ENCODE measurements around the gene GNG13.

The GNG13 gene

DNA sequence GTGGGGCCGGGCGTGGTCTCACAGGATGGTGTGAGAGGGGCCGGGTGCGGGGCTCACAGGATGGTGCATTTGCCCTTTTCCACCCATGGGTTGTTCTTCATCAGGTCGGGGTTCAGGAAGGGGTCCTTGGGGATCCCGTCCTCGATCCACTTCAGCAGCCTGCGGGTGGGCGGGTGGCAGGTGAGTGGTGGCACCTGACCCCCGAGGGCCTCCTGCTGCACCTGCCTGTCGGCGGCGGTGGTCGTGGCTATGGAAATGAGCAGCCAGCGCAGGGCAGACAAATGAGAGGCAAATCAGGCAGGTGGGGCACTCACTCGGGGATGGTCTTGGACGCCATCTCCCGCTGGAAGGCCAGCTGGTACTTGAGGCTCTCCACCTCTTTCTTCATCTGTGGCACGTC lies 1.9 kb downstream of the GNG13 start:
- ChIA-PET POLR2A (ENCODE audit: low non-redundant PET) (no interaction called here), CTCF (interaction anchor here (0.9 kb wide), 1 partner anchor 14 kb away, joined by 3 read pairs; no protein-coding TSS in a partner anchor)
- no peak for TF ChIP-seq CTCF (conservative IDR thresholded peaks at IDR 0.05; ENCODE audit: low read depth)
- no peak overlapping the region for H3K27ac ChIP-seq
- no peak for DNase-seq (ENCODE audit: low spot score)

- POLR2A ChIA-PET (ENCODE audit: low non-redundant PET): no interaction called here
- H3K27ac ChIP-seq: no peak overlapping the region
- no peak for DNase-seq (ENCODE audit: low spot score)
- CTCF ChIA-PET: no interaction called here
- TF ChIP-seq CTCF (conservative IDR thresholded peaks at IDR 0.05; ENCODE audit: low read depth): no peak
Measured at GRCh38 chr16:797686-798085, 2.8 kb downstream of the GNG13 start.

DNA sequence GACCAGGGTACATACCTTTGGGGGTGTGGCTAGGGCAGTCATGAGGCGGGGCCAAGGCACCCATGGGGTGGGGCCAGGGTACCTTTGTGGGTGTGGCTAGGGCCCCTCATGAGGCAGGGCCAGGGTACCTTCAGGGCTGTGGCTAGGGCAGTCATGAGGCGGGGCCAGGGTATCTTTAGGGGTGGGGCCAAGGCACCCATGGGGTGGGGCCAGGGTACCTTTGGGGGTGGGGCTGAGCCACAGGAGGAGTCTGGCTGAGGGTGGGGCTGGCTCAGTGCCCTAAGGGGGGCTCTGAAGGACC lies 3.5 kb downstream of the GNG13 start:
- DNase-seq (ENCODE audit: low spot score): peak; percentile 31
- CTCF ChIA-PET: no interaction called here
- POLR2A ChIA-PET (ENCODE audit: low non-redundant PET): no interaction called here
- H3K27ac ChIP-seq: no peak overlapping the region
- no peak for TF ChIP-seq CTCF (conservative IDR thresholded peaks at IDR 0.05; ENCODE audit: low read depth)

GRCh38 chr16:796296-797119 lies 4.0 kb downstream of the GNG13 start:
- no peak for DNase-seq (ENCODE audit: low spot score)
- ChIA-PET CTCF (interaction anchor here (0.6 to 0.7 kb wide), 3 partner anchors 81 to 160 kb away, joined by 3 read pairs; partner anchors contain the start of gene METTL26), POLR2A (ENCODE audit: low non-redundant PET) (no interaction called here)
- peak overlapping the region; percentile 56 for H3K27ac ChIP-seq
- no peak for TF ChIP-seq CTCF (conservative IDR thresholded peaks at IDR 0.05; ENCODE audit: low read depth)

GRCh38 chr16:795580-796229 lies 4.8 kb downstream of the GNG13 start:
- ChIA-PET CTCF (interaction anchor here (0.6 to 0.7 kb wide), 5 partner anchors 80 to 516 kb away, joined by 3 to 6 read pairs (median 3); partner anchors contain the start of gene METTL26), POLR2A (ENCODE audit: low non-redundant PET) (no interaction called here)
- peak overlapping the region; percentile 56 for H3K27ac ChIP-seq
- no peak for TF ChIP-seq CTCF (conservative IDR thresholded peaks at IDR 0.05; ENCODE audit: low read depth)
- peak; percentile 92 for DNase-seq (ENCODE audit: low spot score)

DNA sequence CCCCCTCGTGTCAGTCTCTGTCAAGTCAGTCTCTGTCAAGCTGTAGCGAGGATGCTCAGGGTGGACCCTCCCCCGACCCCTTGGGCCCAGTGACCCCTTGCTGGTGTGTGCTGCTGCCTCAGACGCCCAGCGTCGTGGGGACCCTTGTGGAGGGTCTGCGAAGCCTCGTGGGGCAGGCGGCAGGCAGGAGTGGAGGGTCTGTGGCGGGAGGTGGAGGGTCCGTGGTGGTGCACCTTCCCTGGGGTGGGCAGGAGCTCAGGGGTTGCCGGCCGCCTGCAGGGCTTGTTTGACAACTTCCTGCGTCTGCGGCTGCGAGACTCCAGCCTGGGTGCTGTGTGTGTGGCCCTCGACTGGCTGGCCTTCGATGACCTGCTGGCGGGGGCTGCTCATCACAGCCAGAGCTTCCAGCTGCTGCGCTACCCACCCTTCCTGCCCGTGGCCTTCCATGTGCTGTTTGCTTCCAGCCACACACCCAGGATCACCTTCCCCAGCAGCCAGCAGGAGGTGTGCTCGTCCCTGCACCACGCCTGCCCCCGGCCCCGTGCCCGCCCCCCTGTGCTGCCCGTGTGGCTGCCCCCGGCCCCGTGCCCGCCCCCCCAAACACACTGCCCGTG lies 5.6 kb downstream of the GNG13 start:
- ChIA-PET CTCF (interaction anchor here (0.6 kb wide), 1 partner anchor 517 kb away, joined by 6 read pairs; no protein-coding TSS in a partner anchor), POLR2A (ENCODE audit: low non-redundant PET) (no interaction called here)
- DNase-seq (ENCODE audit: low spot score): no peak
- peak overlapping the region; percentile 36; the same call in 1 of the 2 replicates for H3K27ac ChIP-seq
- no peak for TF ChIP-seq CTCF (conservative IDR thresholded peaks at IDR 0.05; ENCODE audit: low read depth)
